Measurements from ENCODE around the gene PARP3.
A peak's percentile ranks its signal among the peaks of the same experiment; 100 is the strongest.

Gene PARP3

DNA sequence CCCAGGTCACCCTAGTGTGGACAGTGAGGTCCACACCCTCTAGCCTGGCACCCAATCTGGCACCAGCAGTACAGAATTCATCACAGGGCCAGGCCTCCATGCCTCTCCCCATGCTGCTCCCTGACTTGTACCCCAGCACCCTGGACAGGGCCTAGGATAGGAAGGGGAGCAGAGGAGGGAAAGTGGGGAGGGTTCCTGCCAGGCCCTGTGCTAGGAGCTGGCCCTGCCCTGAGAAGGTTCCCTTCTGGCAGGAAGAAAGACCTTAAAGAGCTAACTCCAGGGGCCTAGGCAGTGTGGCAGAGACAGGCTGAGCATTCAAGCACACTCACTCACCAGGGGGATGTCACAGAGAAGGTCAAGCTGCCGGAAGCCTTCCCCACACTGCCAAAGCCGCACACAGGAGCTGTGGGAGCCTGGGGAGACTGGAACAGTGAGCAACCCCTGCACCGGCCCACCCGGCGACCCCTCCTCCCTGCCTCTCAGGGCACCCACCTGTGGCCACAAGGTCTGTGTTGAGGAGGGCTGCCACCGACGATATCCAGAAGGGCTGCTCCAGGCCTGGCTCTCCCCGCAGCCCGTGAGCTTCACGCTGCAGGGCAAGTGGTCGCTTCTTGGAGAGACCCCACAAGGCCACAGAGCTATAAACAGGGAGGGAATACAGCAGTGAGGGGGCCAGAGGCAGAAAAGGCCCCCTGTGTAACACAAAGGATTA is 7.9 kb upstream of the PARP3 start:
- DNase-seq = no peak

DNA sequence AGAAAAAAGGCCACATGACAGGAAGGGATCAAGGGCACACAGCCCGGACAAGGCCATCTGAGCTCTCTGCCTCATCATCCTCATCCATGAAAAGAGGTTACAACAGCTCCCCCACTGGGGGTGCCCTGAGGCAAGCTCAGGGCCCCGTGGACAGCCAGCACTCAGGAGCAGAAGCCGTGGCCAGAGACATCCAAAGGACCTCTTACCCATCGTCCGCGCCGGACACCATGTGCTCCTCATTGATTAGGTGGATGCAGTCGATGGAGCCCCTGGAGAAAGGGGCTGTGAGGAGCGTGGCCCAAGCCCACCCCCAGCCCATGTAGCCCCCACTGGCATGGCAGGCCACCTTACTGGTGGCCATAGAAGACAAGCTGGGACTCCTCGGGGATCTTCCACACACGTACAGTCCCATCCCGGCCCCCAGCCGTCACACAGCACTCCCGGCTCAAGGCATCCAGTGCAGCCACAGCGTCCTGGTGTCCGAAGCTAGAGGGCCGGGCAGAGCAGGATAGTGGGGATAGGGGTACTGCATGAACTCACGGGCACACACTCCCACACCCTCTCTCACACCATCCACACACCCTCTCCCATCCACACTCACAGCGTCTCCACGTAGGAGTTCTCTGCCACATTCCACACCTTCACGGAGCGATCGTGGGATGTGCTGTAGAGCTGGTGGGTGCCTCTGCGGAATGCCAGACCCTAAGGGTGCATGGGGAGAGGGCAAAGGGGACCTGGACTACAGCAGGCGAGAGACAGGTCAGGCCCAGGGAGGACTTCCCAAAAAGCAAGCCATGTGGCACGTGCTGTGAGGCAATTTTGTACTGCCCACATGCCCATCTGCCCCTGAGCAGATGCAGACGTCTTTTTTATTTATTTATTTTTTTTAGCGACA is 6.9 kb upstream of the PARP3 start:
- no peak for DNase-seq

DNA sequence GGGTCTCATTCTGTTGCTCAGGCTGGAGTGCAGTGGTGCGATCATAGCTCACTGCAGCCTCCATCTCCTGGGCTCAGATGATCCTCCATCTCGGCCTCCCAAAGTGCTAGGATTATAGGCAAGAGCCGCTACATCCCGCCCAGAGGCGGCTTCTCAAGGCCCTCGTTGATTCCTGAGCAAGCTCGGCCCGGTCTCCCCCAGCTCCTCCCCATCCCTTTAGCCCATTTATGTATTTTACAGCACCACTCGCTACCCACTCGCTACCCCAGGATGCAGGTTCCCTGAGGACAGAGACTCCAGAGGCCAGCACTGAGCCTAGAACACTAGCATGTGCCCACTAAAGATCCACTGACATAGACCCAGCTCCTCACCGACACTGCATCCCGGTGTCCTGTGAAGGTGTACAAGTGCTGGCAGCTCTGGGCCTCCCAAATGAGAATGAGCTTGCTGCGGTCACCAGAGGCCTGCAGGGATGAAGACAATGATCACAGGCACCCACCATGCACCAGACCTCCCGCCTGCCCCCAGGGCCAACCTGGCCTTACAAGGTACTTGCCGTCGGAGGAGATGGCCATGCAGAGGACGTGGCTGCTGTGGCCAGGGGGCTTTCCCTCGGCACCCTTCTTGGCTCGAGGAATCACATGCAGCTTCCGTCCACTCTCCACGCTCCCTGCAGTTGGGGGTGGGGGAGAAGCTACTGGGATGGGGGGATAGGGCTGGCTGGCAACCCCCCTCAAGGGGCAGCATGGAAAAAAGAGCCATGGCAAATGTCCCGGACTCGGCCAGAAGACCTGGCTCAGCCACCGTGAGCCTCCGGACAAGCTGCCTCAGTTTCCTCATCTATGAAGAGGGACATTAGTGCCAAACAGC is 6.0 kb upstream of the PARP3 start:
- DNase-seq = no peak

GRCh38 chr3:51937014-51937413 is 5.1 kb upstream of the PARP3 start:
- no peak for DNase-seq

DNA sequence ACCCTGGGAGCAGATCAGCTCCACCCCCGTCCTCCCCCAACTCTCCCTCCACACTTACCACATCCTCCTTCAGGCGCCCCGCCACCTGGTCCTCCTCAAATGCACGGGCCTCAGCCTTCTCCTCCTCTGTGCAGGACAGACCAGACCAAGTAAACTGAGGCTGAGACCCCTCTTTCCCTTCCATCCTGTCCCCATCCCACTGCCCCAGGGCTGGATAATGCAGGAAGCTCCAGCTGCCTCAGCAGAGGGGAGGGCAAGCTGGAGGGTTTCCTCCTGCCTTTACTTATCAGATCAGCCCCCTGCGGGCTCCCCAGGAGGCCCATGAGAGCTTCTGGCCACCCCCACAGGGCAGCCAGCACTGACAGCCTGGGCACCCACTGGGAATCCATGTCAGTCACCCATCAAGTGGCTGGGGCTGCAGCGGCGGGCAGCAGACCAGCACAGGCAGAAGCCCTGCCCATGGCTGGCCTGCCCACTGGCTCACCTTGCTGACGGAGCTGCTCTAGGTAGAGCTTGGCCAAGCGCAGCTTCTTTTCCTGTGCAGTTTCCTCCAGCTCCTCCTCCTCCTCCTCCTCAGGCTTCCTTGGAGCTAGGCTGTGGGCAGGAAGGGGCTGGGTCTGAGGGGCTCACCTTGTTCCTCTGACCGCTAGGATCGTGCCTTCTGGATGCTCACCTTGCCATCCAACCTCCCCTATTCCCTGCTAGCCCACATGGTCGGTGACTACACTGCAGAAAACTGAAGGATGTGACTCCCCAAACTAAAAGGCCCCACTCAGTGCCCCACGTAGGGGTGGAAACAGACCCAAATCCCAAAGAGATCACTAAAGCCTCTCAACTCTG is 4.3 kb upstream of the PARP3 start:
- no peak for DNase-seq

DNA sequence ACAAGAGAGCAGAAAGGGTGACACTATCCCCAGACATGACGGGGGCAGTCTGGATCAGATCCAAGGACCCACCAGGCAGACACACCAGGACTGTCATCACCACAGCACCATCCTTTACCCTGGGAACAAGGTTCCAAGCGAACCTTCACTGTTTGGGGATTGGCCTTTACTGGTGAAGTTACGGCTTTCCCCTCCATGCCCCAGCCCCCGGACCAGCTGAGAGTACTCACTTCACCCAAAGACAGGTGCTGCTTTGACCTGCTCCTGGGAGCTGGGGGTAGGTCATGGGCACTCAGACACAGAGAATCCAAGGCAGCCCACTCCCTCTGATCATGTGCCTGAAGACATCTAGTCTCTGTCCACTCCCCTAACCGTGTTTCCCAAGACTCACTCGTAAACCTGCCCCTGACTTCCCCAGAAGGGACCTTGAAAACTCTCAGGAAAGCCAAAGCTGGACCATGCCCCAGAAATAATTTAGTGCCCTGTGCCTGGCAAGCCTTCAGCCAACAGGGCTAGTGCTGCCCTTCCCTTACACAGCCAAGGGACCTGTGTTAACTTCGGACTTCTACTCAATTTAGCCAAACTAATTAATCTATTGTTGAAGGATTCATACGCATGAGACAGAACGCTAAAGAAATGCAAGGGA is 3.3 kb upstream of the PARP3 start:
- DNase-seq = no peak

DNA sequence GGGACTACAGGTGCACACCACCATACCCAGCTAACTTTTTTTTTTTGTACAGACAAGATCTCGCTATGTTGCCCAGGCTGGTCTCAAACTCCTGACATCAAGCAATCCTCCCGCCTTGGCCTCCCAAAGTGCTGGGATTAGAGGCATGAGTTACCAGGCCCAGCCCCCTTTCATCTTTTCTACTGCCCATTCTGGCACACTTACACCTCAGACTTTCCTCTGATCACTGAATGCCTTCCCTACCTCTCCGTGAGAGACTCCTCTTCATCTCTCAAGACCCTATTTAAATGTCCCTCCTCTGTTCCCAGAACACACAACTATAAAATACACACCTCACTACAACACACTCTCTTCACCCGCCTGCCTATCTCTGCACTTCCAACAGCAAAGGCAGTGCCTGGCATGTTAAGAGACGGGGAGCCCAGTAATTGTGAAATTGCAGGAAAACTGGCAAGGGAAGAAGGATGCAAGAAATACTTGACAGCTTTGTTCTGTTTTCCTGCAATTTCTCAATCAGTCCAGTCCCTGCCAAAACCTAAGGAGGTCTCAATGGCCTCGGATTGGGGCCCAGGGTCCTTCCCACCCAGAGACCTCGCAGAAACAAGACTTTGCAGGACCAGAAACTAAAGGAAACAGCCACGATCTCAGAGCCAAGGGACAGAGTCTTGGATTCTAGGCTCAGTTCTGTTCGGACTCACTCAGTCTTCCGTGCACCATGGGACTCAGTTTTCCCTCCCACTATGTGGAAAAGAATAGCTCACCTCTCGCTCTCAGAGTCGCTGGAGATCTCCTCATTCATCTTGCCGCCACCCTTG is 1.3 kb upstream of the PARP3 start:
- DNase-seq = no peak

- DNase-seq = no peak
Measured at GRCh38 chr3:51941463-51941797, 733 bp upstream of the PARP3 start.

DNA sequence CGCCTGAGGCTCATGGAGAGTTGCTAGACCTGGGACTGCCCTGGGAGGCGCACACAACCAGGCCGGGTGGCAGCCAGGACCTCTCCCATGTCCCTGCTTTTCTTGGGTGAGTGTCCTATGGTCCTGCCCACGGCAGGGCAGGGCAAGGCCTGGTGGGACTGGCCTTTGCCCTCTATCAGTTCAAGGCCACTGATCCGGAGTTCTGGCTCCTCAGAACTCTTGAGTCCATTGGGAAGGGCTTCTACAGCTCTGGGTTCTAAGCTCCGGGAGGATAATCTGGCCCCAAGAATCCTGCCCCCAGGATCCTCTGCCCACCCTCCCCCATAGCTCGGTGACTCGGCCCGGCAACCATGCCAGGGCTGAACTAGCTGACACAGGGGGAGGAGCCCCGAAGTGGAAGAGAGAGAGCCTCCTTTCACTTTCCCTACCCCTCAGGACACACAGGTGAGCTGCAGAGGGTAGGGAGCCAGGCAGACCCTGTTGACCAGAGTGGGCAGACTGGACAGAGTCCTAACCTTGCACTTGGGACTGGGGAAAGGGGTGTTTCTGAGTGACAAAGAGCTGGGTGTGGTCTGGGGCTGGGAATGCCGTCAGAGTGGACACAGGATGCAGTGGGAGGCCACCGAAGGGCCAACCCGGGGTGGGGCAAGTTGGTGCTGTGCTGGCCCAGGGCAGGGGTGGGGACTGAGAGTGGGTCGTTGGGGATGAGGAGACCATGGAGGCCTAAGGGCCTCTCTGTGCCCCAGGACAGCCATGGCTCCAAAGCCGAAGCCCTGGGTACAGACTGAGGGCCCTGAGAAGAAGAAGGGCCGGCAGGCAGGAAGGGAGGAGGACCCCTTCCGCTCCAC is 664 bp downstream of the PARP3 start:
- peak; percentile 78 for DNase-seq

DNA sequence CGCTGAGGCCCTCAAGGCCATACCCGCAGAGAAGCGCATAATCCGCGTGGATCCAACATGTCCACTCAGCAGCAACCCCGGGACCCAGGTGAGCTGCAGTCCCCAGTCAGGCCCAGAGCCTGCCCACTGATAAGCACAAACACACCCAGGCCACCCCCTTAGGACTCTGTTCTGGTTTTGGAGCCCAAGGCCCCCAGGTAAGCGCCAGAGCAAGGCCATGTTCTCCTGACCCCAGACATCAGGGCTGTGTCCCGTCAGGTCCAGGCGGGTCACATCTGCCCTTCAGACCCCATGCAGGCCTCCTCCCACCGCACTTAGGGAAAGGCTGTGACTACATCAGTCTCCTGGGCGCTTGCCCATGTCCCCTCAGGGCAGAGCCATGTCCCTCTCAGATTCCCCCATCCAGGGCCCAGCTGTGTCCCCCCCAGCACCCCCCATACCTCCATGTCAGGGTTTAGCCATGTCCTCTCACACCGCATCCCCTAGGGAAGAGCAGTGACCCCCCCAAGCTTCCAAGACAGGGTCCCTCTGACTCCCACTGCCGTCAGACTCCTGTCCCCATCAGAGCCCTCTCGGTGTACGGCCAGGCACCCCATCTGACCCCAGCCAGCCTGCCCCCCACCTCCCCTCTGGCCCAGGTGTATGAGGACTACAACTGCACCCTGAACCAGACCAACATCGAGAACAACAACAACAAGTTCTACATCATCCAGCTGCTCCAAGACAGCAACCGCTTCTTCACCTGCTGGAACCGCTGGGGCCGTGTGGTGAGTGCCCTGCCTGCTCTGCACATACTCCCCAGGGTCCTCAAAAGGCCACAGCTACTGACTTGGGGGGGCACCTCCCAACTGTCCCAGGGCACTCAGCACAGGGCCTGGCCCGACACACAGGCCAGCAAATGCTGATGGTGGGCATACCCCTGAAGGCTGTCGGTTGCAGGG is 1.6 kb downstream of the PARP3 start:
- DNase-seq = no peak

DNA sequence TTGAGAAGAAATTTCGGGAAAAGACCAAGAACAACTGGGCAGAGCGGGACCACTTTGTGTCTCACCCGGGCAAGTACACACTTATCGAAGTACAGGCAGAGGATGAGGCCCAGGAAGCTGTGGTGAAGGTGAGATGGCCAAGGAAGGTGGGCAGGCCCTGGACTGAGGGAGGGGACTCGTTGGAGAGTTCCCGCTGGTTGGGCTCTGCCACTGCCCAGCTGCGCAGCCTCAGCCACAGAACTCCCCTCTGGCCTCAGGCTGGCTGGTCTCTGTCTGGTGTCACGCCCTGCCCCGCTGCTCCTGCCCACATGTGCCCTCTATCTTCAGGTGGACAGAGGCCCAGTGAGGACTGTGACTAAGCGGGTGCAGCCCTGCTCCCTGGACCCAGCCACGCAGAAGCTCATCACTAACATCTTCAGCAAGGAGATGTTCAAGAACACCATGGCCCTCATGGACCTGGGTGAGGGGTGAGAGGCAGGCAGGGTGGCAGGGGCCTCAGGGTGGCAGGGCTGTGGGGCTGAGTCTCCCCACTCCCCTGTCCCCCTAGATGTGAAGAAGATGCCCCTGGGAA is 2.4 kb downstream of the PARP3 start:
- no peak for DNase-seq

DNA sequence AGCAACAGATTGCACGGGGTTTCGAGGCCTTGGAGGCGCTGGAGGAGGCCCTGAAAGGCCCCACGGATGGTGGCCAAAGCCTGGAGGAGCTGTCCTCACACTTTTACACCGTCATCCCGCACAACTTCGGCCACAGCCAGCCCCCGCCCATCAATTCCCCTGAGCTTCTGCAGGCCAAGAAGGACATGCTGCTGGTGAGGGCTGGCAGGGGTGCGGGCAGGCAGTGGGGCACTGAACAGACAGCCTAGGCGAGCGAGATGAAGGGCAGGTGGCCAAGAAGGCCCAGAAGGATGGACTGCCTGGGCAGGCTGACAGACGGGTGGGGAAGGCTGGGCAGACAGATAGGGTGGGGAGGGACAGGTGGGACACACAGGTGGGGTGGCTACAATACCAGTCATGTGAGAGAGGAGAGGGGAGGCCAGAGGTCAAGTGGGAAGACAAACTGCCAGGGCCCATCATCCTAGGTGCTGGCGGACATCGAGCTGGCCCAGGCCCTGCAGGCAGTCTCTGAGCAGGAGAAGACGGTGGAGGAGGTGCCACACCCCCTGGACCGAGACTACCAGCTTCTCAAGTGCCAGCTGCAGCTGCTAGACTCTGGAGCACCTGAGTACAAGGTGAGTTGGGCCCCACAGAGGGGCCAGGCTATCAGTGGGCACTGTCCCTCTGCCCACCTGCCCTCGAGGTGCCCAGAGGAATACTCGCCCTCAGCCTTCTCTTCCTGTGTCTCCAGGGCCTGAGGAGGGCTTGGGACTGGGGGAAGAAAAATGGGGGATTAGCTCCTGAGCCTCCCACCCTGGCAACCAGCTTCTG is 3.1 kb downstream of the PARP3 start:
- DNase-seq = no peak

GRCh38 chr3:51945926-51946705 is 4.0 kb downstream of the PARP3 start:
- DNase-seq = no peak

DNA sequence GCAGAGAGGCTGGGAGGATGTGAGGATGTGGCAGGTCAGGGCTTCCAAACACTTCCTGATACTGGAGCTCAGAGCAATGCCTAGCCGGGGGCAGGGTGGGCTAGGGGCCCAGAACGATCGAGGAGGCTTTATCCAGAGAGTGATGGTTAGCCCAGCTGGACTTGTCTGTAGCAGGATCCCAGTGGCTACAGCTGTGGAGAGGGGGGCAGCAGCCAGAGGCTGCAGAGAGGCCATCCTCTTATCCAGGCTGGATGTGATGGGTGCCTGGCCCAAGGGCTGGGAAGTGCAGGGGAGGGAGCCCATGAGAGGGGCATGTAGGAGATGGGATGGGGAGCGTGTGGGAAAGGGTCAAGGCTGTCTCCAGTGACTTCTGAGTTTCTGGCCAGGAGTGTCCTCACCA is 4.6 kb downstream of the PARP3 start:
- DNase-seq = no peak

GRCh38 chr3:51947215-51947900 is 5.2 kb downstream of the PARP3 start:
- DNase-seq = no peak

GRCh38 chr3:51948016-51948580 is 5.9 kb downstream of the PARP3 start:
- DNase-seq = no peak

Data from fibroblast of skin of back (primary cell).